Peyer's patch (tissue), 4 donors: ENCODE results near the gene CDH4. TPM values are rescaled to one million over a fixed set of nuclear protein-coding genes. Genes with fewer than 3 reads are reported as not detected.

ENCODE experiments used
- DNase-seq, 3 donors: peaks; one replicate each; pipeline ENCODE4 v3.0.0-alpha.2; 2017 to 2019
- H3K27ac ChIP-seq, 4 donors: fragments of 200-600 bp; sonication (generic); one replicate each; pipeline ENCODE4 v1.5.1; 2016 to 2019
- H3K27me3 ChIP-seq, 2 donors: fragments of 200-600 bp; sonication (generic); one replicate each; pipeline ENCODE4 v1.5.1; 2019
- H3K36me3 ChIP-seq, 3 donors: fragments of 200-600 bp; sonication (generic); one replicate each; pipeline ENCODE4 v1.5.1; 2016 to 2019
- H3K4me1 ChIP-seq, 4 donors: fragments of 200-600 bp; sonication (generic); one replicate each; pipeline ENCODE4 v1.5.1; 2016 to 2019
- H3K4me3 ChIP-seq, 4 donors: fragments of 200-600 bp; sonication (generic); 1 replicate in 3 of 4; 2 replicates in 1 of 4; pipeline ENCODE4 v1.5.1; 2016 to 2019; ENCODE audit warnings: mild to moderate bottlenecking in 1 of 4
- H3K9me3 ChIP-seq, 4 donors: fragments of 200-600 bp; sonication (generic); one replicate each; pipeline ENCODE4 v1.5.1; 2016 to 2019; ENCODE audit warnings: mild to moderate bottlenecking in 1 of 4
- CTCF ChIP-seq, 6 experiments: fragments of 450-650 bp in 4 of 6; fragments of 200-600 bp in 2 of 6; sonication (generic) in 1 of 6; IDR thresholded peaks; one replicate each; pipeline ENCODE4 v1.5.1; 2017 to 2019; ENCODE audit warnings: antibody characterized with exemption in 6 of 6, mild to moderate bottlenecking in 3 of 6, moderate library complexity in 1 of 6
- POLR2A ChIP-seq, 2 donors: fragments of 450-650 bp; IDR thresholded peaks; one replicate each; pipeline ENCODE4 v1.5.1; 2017; ENCODE audit warnings: antibody characterized with exemption in 2 of 2, mild to moderate bottlenecking in 2 of 2, moderate library complexity in 2 of 2
- total RNA-seq, 4 donors: library from RNA; depleted of rRNA; stranded (reverse); fragments of >200 nt; gene quantifications; one replicate each; pipeline ENCODE4 v1.1.0, GENCODE V29; 2016

The CDH4 gene
- total RNA-seq, 4 donors from 2014 or later: 0.27 TPM; not detected in 3

DNA sequence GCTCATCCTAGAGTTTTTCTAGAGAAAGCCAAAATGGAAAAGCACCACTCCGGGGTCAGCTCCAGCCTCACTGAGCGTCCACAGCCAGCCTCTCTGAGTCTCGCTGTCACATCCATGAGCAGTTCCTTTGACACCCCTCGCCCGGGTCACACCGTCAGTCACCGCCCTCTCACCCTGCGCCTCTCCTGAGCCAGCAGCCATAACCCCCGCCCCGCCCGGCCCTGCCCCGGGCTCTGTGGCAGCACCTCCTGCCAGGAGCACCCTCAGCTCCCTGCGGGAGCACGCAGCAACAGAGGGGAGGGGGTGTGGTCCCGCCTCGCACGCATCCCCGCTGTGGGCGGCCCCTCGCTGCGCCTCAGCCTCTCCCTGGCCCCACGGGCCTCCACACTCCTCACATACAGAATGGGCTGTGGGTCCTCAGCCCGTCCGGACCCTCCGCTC lies 545.9 kb downstream of the CDH4 start:
- TF ChIP-seq POLR2A (IDR thresholded peaks at IDR 0.05): no peak
- TF ChIP-seq CTCF (IDR thresholded peaks at IDR 0.05): no peak
- Histone ChIP-seq H3K4me3 (no peak overlapping the region), H3K27ac (no peak overlapping the region), H3K27me3 (no peaks in the 10 kb centered on the region), H3K4me1 (no peaks in the 10 kb centered on the region), H3K9me3 (no peaks in the 10 kb centered on the region), H3K36me3 (no peaks in the 10 kb centered on the region)
- DNase-seq: no peak

GRCh38 chr20:61798632-61799031 lies 546.6 kb downstream of the CDH4 start:
- Histone ChIP-seq H3K36me3 (no peaks in the 10 kb centered on the region), H3K9me3 (no peaks in the 10 kb centered on the region), H3K27me3 (no peaks in the 10 kb centered on the region), H3K4me3 (no peak overlapping the region), H3K4me1 (peaks cover 0 to 6% (median 0%) of the 10 kb centered on the region in 4 donors), H3K27ac (no peak overlapping the region)
- TF ChIP-seq POLR2A (IDR thresholded peaks at IDR 0.05) (no peak), CTCF (IDR thresholded peaks at IDR 0.05) (no peak)
- DNase-seq: peak in 1 of 3 donors; percentile 15

DNA sequence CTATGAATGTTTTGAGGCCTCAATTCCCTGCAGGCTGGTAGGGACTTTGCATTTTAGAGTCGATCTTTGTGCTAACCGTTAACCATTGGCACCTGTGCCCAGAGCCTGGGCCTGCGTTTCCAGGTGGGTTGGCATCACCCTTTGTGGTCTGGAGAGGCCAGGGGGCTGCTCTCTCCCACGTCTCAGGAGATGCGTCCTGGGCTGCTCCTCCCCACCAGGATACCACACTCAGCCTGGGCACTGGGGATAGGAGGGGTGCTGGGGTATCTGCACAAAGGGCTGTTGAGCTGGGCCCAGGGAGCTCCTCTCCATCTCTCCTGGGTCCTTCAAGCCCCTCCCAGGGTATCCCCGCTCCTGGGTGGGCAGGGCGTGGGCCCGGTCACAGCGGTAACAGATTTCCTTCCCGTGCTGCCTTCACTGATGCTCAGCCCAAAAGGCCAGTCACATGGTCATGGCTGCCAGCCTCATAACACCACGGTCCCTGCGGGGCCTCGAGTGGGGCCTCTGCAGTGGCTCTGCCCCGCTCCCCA lies 547.4 kb downstream of the CDH4 start:
- TF ChIP-seq POLR2A (IDR thresholded peaks at IDR 0.05) (no peak), CTCF (IDR thresholded peaks at IDR 0.05) (no peak)
- no peak overlapping the region for H3K27ac ChIP-seq
- H3K36me3 ChIP-seq: no peaks in the 10 kb centered on the region
- peaks cover 0 to 11% (median 0%) of the 10 kb centered on the region in 4 donors for H3K4me1 ChIP-seq
- no peaks in the 10 kb centered on the region for H3K9me3 ChIP-seq
- no peak overlapping the region for H3K4me3 ChIP-seq
- DNase-seq: peak in 1 of 3 donors; percentile 15
- H3K27me3 ChIP-seq: no peaks in the 10 kb centered on the region

GRCh38 chr20:61799928-61800327 lies 547.9 kb downstream of the CDH4 start:
- Histone ChIP-seq H3K36me3 (no peaks in the 10 kb centered on the region), H3K27me3 (no peaks in the 10 kb centered on the region), H3K4me1 (peaks cover 0 to 11% (median 0%) of the 10 kb centered on the region in 4 donors), H3K9me3 (no peaks in the 10 kb centered on the region), H3K27ac (no peak overlapping the region), H3K4me3 (no peak overlapping the region)
- DNase-seq: peak in 1 of 3 donors; percentile 24
- TF ChIP-seq POLR2A (IDR thresholded peaks at IDR 0.05): no peak
- TF ChIP-seq CTCF (IDR thresholded peaks at IDR 0.05): no peak

DNA sequence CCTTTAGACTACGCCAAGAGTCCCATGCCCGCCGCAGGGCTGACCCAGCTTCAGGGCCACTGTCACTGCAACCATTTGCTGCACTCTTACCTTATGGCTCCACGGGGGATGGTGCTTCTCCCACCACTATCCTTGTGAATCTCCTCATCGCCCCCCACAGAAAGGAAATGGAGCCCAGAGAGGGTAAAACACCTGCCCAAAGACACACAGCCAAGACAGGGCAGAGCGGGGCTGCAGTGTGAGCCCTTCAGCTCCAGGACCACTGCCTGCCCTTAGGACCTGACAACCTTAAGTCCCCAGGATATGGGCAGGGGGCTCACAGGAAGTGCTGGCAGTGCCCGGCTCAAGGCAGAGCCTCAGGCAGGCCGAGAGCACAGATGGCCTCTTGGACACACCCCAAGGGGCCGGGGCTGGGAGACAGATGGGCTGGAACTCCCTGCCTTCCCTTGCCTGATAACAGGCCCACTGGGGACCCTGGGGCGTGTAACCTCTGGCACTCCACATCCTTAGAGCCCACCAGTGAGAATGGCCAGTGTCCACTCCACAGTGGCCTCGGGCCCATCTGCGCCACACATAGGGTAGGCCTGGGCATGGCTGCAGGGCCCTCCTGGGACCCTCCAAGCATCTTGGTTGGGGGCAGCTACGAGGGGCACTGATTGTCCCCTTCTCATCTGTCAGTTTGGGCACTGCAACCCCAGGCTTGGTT lies 548.5 kb downstream of the CDH4 start:
- Histone ChIP-seq H3K27ac (no peak overlapping the region), H3K4me3 (no peak overlapping the region), H3K4me1 (peaks cover 0 to 11% (median 0%) of the 10 kb centered on the region in 4 donors), H3K9me3 (no peaks in the 10 kb centered on the region), H3K27me3 (no peaks in the 10 kb centered on the region), H3K36me3 (no peaks in the 10 kb centered on the region)
- TF ChIP-seq POLR2A (IDR thresholded peaks at IDR 0.05) (no peak), CTCF (IDR thresholded peaks at IDR 0.05) (no peak)
- peak in 1 of 3 donors; percentile 30 for DNase-seq
